GM12801 (cell line): Measurements from ENCODE around the gene TRIM31.

Experiments
- TF ChIP-seq, protein P1 (sequence below): IDR thresholded peaks from one replicate; pipeline ENCODE4 v1.5.1; 2011; ENCODE audit warnings: control low read depth; ENCODE audit not compliant: insufficient read length; ENCODE audit errors: extremely low read depth

Gene TRIM31

GRCh38 chr6:30113003-30113759 is at the start of gene TRIM31:
Gene TRIM31, minus strand, starts transcription at chr6:30113090. Its CDS starts 285 bp downstream, at chr6:30112805.
- TF ChIP-seq, protein P1, sequence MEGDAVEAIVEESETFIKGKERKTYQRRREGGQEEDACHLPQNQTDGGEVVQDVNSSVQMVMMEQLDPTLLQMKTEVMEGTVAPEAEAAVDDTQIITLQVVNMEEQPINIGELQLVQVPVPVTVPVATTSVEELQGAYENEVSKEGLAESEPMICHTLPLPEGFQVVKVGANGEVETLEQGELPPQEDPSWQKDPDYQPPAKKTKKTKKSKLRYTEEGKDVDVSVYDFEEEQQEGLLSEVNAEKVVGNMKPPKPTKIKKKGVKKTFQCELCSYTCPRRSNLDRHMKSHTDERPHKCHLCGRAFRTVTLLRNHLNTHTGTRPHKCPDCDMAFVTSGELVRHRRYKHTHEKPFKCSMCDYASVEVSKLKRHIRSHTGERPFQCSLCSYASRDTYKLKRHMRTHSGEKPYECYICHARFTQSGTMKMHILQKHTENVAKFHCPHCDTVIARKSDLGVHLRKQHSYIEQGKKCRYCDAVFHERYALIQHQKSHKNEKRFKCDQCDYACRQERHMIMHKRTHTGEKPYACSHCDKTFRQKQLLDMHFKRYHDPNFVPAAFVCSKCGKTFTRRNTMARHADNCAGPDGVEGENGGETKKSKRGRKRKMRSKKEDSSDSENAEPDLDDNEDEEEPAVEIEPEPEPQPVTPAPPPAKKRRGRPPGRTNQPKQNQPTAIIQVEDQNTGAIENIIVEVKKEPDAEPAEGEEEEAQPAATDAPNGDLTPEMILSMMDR = no peak

- TF ChIP-seq, protein P1 = no peak
These were observed 49.6 kb upstream of the TRIM31 start for GRCh38 chr6:30162265-30163089.

GRCh38 chr6:30160785-30161531 is 48.1 kb upstream of the TRIM31 start, which contains the start of gene TRIM10:
Gene TRIM10, minus strand, starts transcription at chr6:30161211. Its CDS starts 353 bp downstream, at chr6:30160858.
- TF ChIP-seq, protein P1 = no peak

DNA sequence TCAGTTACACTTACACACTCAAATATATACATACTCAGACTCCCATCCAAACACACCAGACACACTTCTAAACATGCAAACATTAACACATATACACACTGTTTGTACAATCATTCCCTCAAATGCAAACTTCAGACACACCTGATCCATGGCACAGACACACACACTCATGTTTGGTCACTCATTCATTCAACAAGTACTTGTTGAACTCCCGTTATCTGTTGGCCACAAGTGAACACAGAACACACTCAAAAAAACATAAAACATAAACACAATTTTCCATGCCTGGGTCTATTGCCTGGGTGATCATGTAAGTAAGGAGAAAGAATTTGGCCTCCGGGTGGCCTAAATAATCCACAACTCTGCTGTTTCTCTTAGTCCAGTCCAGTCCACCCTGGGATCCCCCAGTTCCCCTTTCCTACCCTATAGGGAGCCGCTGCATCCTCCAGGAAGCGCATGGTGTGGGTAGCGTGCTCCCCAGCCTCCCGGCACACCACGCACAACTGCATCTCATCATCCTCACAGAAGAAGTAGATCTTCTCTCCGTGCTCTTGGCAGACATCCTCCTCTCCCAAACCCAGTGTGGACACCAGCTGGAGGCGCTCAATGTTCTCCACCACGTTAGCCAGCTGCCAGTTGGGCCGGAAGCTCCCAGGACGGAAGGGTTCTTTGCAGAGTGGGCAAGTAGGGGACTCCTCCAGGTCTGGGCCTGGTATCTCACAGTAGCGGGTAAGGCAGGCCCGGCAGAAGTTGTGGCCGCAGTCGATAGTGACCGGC is 47.3 kb upstream of the TRIM31 start:
- TF ChIP-seq, protein P1 = no peak

DNA sequence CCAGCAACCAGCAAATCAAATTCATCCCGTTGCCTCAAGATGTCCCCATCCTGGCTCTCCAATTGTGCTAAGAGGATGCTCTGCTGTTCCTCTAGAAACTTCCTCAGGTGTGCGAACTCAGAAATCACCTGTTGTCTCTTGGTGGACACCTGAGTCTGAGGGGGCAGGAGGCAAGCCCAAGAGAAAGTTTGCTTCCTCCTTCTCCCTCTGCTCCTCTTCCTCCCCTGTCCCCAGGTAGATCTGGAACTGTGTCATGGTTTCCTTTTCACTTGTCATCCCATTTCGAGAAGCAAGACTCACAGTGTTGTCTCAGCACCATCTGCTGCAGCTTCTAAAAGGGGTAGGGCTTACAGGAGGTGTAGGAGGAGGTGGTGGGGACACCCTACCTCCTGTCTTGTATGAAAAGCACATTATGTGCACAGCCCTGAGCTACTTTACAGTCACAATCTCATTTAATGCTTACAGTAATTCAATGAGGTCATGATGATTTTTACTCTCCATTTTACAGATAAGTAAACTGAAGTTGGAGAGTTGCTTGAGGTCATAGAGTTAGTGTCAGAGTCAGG is 45.7 kb upstream of the TRIM31 start:
- TF ChIP-seq, protein P1 = no peak

GRCh38 chr6:30157999-30158398 is 45.1 kb upstream of the TRIM31 start:
- TF ChIP-seq, protein P1 = no peak
